HG02798 (cell line): Measurements from ENCODE around the gene NTM.
"Not testable (repeated sequence)": the region's sequence is repeated elsewhere in the genome, so short reads cannot be mapped to it uniquely, and the experiment has no call there.

Experiments used
- ATAC-seq: cut with Tn5 transposase; IDR thresholded peaks from one replicate; pipeline ENCODE4 v1.9.1; 2021; ENCODE audit warnings: mild to moderate bottlenecking; ENCODE audit not compliant: unreplicated experiment, poor library complexity

NTM gene

DNA sequence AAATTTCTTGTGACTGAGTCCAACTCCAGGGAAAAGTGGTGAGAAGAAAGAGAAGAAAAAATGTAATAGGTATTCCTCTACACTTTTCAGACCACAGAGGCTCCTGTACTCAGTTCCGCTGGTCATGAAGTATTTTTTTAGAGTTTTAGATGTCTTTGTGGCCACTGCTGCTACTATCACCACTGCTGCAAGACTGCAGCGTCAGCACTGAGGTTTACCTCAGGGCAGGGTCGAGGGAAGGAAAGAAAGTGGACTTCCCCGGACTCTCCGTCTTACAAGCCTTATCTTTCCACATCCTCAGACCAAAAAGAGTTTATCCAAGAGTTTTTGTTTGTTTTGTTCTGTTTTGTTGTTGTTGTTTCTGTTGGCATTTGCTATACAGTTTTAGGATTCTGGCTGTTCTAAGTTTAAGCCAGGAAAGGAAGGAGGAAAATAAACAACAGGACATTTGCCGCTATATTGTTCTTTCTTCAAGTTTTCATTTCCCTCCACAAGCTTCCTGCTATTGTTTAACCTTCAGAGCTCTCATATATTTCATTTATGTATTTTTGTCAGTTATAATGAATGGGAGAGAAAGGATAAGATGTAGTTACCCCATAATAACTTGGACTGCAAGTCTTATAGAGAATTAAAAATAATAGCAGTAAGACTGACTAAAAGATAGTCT lies 919.3 kb downstream of the NTM start:
- ATAC-seq = no peak

DNA sequence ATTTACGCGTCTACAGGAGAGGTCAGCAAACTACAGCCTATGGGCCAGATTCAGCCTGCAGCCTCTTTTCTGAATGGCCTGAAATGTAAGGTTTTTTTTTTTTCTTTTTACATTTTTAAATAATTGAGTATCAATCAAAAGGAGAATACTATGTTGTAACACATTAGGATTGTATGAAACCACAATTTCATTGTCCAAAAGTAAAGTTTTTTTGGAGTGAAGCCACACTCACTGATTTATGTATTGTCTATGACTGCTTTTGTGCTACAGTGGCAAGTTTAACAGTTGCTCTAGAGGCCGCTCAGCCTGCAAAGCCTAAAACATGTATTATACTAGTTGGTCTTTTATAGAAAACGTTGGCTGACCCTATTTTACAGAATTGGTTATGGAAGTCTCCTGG lies 923.2 kb downstream of the NTM start:
- ATAC-seq = no peak

DNA sequence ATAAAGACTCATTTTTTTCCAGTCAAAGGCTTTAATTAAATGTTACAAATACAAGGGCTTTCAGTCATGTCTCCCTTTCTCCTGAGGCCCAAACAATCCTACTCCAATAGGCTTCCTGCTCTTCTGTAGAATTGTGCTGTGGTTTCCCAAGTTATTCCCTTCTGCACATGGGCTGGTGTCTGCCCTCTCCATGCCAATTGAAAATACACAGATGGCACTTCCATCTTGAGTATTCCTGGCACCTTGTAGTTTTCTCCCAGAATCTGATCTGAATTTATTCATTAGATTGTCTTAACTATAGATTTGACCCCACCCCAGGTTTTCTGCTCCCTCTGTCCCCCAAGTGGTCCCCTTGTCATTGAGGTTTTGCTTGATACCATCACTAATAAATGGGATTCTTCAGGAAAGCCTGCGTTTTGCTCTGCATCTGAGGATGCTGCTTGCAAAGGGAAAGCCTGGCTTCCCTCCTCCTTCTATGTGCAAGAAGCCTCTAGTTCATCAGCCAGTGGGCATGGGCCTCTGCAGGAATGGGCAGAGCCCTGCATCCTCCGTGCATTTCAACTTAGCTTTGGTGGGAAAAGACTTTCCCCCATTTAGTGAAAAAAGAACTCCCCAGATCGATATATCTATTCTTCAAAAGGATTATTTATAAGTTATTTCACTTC lies 926.7 kb downstream of the NTM start:
- no peak for ATAC-seq

DNA sequence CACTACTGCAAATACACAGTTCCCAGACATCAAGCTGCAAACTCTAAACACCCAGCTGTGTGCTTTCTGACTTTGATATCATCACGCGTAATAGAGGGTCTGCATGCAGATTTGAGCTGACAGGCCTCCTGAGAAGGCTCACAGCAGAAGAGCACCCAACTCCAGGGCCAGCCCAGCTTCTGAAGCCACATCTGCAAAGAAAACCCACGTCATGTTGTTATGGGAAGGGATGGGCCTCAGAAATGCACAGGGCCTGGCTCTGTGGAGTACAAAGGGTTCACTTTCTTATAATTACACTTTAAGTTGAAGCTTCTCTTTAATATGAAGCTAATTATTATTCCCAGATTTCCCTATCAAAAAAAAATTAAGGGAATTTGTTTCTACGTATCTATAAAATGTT lies 927.9 kb downstream of the NTM start:
- no peak for ATAC-seq

DNA sequence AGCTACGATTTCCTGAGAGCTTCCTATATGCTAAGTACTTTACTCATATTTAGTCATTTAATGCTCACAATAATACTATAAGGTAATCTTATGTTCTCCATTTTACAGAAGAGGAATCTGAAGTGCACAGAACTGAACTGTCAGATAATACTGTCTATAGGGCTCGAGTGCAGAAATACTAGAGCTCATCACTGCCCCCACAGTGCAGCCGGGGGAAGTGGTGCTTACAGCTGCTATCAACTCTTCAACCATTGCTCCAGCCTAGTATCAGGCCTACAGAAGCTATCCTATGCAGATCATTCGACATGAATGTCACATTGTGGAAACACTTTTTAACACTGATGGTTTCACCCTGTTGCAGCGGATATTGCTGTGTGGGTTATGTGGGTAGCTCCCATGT lies 929.9 kb downstream of the NTM start:
- ATAC-seq = peak; percentile 57

DNA sequence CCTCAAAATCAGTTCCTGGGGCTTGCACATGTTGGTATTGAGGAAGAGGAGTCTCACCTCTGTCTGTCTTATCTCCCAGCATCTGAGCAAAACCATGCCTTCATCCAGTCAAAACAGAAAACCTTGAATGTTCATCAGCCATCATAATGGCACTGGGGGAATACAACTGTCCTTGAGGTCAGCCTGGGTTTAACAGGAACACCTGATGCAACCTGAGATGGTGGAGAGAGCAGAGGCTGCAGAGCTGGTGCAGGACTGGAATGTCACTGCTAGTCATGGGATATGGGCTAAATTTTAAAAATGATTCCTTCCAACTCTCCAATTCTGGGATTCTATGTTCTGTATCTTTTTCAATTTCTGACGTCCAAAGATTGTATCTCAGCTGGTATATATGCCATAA lies 931.0 kb downstream of the NTM start:
- no peak for ATAC-seq

DNA sequence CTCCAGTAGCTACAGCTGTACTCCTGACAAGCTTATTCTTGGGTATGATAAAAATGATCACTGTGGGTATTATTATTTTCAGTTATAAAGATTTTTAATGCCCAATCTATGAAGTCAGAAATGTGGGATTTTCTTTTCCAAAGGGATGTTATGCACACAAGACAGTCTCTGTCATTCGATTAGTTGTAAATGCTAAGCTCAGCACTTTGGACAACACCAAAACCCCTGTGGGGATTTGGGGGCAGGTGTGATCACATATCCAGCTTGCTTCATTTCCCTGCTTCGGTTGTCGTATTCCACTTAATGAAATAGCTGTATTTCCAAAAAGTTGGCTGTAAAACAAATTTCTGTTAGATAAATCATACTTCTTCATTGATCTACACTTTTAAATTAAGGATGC lies 931.5 kb downstream of the NTM start:
- no peak for ATAC-seq

DNA sequence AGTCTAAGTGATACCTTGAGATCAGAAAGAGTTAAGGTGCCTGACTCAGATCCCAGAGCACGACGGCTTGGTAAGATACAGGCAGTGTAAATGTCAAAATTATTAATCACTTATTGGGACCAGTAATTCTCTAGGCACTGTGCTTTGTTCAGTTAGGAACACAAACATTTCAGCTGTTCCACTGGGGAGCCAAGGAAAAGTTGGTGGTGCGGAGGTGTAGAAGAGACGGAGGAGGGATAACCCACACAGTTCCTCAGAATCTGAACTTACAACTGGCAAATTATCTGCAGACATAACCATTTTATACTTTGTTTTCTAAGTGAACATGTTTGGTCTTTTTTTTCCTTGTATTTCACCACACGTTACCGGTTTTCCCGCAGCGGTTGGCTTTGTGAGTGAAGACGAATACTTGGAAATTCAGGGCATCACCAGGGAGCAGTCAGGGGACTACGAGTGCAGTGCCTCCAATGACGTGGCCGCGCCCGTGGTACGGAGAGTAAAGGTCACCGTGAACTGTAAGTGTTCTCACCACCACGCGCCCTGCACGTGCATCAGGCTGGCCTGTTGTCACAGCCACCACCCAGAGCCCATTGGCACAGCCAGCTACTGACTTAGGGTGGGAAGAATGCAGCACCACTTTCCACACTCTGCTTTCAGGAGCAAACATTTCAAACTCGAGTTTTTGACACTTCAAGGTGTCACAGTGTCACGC lies 937.0 kb downstream of the NTM start:
- ATAC-seq = no peak

DNA sequence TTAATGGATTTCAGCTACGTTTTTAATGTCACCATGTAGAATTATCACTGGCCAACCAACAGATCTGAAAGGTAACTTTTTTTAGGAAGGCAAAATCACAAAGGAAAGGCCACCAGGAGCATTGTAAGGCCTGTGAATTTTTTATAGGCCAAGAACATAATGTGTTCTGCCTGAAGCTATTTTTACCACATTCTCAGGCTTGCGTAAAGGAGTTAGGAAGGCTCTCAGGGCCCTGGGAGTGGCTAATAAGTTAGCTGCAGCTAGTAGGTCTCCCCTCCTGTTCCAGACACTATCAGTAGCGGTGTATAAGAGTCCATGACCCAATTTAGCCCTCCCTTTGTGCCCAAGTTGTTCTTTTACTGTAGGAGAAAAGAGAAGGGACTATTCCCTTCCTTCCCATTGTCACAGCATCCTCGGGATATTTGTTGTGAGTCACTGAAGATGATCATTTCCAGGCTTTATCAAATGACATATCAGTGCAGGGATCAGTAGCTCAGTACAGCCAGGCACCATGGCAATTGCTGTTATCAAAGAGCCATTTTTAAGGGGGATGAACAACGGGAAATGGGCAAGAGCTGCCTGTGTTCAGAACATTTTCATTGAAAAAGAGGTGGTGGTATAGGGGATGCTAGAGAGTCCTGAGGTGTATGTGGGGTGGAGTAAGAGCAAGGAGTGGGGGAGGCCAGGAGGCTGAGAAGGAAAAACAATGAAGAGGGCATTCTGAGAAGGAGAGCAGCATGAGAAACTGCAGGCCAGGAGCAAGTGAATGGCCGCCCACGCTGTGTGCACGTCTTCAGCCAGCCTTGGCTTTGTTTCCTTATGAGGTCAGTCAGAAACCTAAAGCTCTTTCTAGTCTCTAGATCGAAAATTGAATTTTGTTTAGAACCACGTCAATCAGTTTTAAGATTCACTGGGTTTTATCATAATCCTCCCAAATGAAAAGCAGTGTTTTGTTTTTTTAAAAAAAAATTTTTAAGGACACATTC lies 940.3 kb downstream of the NTM start:
- no peak for ATAC-seq

DNA sequence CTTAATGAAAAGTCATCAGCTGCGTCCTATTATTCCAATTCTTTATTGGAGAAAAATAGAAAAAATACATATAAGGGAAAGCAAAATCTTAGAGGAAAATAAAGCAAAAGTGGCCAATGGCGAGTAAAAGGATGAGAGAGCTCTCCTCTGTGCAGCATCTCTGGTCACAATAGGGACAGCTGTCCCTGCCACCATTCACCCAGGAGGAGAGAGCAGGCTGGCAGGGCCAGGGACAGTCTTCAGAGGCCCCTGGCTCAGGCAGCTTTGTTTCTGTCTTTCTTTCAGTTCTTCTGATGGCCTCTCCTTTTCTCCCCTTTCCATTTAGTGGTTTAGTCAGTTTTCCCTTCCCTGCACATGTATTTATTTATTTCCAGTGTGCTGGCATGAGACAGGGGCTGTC lies 941.3 kb downstream of the NTM start:
- ATAC-seq = no peak

DNA sequence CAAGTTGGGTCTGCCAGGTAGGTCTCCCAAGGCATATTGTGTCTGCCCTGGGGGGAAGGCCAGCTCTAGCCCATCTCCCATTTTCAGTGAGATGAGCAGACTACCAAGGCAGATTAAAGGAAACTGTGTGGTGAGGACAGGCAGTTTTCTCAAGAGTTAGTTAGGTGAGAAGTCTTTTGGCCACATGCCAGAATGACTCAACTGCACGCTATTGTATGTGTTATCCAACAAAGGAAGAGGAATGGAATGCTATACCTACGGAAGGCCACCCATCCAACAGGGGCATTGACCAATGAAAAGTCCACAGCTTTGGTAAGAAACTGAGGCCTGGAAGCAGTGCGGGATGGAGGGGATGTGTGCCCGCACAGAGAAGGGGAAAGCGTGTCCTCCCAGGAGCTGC lies 941.7 kb downstream of the NTM start:
- ATAC-seq = no peak

DNA sequence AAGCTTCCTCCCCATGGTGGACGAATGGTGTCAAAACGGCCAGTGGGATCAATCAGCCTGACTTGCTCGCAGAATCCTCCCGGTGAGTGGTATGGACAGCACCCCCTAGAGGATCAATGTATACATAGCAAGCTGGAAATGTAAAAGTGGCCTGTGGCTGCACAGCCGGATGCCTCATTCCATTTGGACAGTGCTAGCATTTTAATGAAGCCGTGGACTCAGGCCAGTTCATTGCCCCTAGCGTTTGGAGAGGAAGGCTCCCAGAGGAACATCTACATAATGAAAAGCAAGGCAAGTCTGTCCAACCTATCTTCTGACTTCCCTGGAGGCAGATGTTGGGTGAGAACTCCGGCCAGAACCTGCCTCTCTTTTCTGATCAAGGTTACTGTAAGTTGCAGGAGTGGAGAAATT lies 942.3 kb downstream of the NTM start:
- peak; percentile 65 for ATAC-seq

DNA sequence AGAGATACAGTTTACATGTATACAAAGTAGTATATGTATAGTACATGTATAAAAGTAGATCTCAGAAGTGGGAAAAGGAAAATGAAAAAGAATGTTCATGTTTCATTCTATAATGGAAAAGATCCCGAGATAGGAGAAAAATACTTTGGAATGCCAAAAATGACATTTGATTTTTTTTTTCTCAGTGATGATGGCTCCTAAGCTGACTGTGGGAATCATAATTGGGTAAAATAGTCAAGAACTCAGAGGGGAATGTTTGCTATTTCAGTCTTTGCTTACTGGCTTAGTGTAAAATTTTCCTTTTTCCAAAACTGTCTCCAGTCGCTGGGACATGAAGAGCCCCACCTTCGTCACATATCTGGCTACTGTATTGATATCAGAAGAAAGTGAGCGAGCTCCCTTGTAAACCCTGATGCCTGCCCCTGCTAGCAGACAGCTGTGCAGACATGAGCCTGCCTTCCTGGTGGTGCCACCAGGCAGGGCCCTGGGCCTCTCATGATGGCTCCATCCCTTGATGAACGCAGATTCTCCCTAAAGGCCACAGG lies 944.6 kb downstream of the NTM start:
- ATAC-seq = no peak

DNA sequence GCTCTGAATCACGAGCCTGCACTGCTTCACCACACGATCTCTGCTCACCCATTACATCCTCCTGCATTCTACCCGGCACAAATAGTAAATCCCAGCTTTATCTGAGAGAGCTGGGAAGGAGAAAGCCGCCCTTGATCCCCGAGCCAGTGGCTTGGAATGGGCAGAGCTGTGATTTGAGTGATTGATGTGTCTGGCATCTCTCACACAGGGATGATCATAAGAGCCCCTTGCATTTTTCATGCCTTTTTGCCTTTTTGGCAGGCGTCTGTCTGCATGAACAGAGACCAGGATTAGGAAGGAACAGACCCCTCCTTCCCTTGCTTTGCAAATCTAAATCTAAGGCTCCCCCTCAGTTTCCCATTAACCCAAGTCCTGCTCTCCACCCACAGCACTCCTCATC lies 945.3 kb downstream of the NTM start:
- ATAC-seq = no peak

DNA sequence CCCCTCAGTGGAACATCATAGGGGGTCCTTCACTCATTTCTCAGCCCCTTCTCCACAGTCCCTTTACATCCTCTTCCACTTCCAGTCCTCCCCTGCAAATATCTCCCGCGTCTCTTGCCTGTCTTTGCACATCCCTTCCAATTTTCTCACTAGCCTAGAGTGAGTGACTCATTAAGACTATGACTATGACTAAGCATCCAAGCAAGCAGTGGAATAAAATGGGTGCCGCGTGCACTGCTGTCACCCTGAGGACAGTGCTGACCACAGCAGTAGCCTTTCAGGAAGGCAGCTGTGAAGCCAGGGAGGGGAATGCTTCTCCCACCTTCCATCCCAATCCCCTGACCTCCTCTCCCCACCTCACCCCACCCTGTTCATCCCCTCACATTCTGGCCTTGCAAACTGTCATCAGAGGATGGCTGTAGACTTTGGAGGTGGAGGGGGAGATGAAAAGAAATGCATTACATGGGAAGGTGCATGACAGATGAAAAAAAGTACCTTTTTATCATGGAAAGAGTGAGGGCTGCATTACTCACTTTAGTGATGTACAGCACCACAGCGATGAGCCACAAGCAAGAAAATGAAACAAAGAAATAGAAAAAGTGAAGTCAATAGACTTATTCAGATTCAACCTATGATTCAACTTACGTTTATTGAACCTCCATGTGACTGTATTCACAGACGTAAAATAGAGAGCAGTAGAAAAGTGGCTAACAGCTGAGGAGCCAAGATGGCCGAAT lies 948.2 kb downstream of the NTM start:
- ATAC-seq = no peak

DNA sequence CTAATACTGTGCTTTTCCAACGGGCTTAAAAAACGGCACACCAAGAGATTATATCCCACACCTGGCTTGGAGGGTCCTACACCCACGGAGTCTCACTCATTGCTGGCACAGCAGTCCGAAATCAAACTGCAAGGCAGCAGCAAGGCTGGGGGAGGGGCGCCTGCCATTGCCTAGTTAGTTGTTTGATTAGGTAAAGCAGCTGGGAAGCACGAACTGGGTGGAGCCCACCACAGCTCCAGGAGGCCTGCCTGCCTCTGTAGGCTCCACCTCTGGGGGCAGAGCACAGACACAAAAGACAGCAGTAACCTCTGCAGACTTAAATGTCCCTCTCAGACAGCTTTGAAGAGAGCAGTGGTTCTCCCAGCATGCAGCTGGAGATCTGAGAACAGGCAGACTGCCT lies 949.0 kb downstream of the NTM start:
- not testable (repeated sequence) for ATAC-seq

DNA sequence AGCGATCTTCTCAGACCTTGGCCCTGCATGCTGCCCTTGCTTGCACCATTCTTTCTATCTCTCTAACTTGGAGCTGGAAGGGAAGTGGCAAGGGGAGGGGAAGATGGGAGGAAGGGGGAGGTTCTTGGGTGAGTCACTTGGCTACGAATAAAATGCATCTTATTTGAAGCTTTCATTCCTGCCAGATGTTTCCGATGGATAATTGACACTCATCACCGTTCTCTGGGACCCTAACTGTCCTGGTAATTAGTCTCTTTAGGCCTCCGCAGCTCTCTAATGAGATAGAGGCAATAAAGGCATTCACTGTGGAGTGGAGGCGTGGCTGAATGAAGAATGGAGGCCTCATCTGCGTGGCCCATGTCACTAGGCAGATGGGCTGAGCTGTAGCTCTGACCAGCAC lies 960.1 kb downstream of the NTM start:
- no peak for ATAC-seq

DNA sequence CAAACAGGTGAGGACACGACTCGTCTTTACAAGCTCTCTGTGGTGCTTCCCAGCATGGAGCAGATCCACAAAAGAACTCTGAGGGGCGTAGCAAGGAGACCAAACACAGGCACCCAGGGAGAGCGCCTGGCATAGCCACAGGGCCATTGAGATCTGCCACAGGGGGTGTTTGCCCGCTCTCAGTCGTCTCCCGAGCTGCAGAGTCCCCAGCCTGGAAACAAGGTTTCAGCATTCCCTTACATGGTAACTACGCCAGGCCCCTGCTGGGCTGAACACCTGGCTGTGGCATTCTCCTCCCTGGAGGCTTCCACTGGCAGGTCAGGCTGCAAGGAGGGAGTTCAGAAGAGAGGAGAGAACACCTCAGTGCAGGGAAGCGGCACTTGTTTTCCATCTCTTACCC lies 962.1 kb downstream of the NTM start:
- no peak for ATAC-seq

DNA sequence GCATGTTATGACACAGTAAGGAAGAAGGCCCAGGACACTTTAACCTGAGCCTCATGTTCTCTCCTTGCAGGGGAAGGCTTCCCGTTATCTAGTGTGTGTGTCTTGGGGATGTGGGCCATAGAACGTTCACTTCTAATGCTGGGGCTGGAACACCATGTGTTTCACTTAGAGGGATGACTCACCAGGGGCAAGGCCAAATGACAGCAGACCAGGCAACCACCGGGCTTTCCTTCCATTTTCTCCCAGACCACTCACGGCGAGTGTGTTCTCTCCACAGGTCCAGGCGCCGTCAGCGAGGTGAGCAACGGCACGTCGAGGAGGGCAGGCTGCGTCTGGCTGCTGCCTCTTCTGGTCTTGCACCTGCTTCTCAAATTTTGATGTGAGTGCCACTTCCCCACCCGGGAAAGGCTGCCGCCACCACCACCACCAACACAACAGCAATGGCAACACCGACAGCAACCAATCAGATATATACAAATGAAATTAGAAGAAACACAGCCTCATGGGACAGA lies 964.4 kb downstream of the NTM start:
- ATAC-seq = no peak
